HEK293T (cell line): ENCODE results near the gene ATP6V0E1.

Experiments
- BHLHE40 ChIP-seq: fragments of 450-650 bp; IDR thresholded peaks from 2 replicates; pipeline ENCODE4 v1.6.1; 2016; ENCODE audit warnings: mild to moderate bottlenecking, moderate library complexity, borderline replicate concordance
- CTBP1 ChIP-seq: fragments of 450-650 bp; IDR thresholded peaks from 2 replicates; pipeline ENCODE4 v1.6.1; 2016; ENCODE audit warnings: borderline replicate concordance
- FOXM1 ChIP-seq: fragments of 450-650 bp; IDR thresholded peaks from 2 replicates; pipeline ENCODE4 v1.6.1; 2017; ENCODE audit warnings: mild to moderate bottlenecking, borderline replicate concordance
- HDGF ChIP-seq: fragments of 450-650 bp; IDR thresholded peaks from 2 replicates; pipeline ENCODE4 v1.6.1; 2017; ENCODE audit warnings: antibody characterized with exemption, borderline replicate concordance
- SP1 ChIP-seq: fragments of 450-650 bp; IDR thresholded peaks from 2 replicates; pipeline ENCODE4 v1.6.1; 2017
- SUZ12 ChIP-seq: fragments of 450-650 bp; IDR thresholded peaks from 2 replicates; pipeline ENCODE4 v1.6.1; 2016; ENCODE audit warnings: mild to moderate bottlenecking
- ZNF384 ChIP-seq: fragments of 450-650 bp; IDR thresholded peaks from 2 replicates; pipeline ENCODE4 v1.6.1; 2016

DNA sequence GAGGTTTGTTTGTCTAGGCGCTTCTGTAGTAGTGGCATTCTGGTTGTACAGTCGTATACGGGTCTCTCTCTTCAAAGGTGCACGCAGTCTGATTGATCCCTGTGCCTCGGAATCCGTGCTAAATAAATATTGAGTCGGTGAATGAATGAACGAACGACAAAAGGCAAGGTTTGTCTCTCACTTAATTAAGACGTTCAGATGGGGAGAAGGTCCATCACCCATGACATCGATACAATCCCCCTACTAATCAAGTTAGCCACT lies 72.1 kb downstream of the ATP6V0E1 start:
- TF ChIP-seq SUZ12 (no peak), SP1 (no peak), ZNF384 (no peak), CTBP1 (no peak), FOXM1 (no peak), BHLHE40 (no peak), HDGF (no peak)
